Measurements from ENCODE around the gene IL1RAP. TPM values are rescaled to one million over a fixed set of nuclear protein-coding genes. Genes with fewer than 3 reads are reported as not detected.
A peak's percentile ranks its signal among the peaks of the same experiment; 100 is the strongest.

The IL1RAP gene
- total RNA-seq, 1 donor from 2014 or later: 10.8 TPM

DNA sequence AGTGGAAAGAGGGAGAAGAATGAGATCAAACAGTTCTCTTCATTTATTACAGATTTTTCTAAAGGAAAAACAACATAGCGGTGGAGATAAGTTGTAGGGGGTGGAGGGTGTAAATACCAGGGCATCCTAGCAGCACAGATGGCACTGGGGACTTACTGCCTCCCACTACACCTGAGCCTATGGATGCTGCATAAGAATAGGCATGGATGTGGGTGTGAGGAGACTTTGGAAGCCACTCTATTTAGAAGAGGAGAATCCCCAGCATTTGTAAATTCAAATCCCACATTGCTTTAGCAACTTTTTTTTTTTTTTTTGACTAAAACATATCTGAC, 27.4 kb upstream of the IL1RAP start:
- Histone ChIP-seq H3K4me3 (ENCODE audit: low read depth, low read length) (no peak overlapping the region), H3K27me3 (ENCODE audit: control insufficient read depth, insufficient read depth, low read length) (no peaks in the 10 kb centered on the region), H3K36me3 (ENCODE audit: control insufficient read depth, insufficient read depth, low read length) (no peaks in the 10 kb centered on the region)
- TF ChIP-seq, protein P1, sequence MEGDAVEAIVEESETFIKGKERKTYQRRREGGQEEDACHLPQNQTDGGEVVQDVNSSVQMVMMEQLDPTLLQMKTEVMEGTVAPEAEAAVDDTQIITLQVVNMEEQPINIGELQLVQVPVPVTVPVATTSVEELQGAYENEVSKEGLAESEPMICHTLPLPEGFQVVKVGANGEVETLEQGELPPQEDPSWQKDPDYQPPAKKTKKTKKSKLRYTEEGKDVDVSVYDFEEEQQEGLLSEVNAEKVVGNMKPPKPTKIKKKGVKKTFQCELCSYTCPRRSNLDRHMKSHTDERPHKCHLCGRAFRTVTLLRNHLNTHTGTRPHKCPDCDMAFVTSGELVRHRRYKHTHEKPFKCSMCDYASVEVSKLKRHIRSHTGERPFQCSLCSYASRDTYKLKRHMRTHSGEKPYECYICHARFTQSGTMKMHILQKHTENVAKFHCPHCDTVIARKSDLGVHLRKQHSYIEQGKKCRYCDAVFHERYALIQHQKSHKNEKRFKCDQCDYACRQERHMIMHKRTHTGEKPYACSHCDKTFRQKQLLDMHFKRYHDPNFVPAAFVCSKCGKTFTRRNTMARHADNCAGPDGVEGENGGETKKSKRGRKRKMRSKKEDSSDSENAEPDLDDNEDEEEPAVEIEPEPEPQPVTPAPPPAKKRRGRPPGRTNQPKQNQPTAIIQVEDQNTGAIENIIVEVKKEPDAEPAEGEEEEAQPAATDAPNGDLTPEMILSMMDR (IDR thresholded peaks at IDR 0.05; ENCODE audit: insufficient read depth, low read length, poor library complexity, severe bottlenecking): no peak
- DNase-seq (ENCODE audit: low read depth): no peak

DNA sequence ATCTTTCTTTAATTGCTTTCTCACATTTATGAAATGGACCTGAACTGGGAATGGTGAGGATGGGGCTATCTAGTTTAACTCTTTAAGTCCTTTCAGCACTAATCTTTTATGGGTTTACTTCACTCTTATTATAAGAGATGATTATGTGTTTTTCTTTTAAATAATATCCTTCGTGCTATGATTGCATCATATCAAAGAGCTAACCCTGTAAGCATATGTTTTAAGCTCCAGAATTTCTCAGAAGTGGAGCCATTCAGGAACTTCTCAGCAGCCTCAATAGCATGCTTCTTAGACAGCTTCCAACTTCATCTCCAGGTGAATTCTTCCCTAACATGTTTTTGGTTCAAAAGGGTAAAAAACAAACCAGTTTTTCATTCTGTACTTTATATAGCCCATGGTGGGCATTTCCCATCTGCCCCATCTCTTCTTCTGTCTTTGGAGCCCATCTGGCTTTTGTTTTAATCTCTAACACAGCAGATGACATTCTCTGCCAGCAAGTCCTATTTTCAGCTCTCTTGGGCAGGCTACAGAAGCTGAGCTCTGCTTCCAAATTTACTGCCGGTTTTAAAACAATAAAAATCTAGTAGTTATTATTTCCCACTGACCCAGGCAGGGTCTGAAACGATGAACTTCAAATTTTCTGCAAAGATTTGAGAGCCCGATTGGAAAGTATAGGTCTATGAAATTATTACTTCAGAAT, 26.8 kb upstream of the IL1RAP start:
- no peaks in the 10 kb centered on the region for H3K36me3 ChIP-seq (ENCODE audit: control insufficient read depth, insufficient read depth, low read length)
- TF ChIP-seq, protein P1 (IDR thresholded peaks at IDR 0.05; ENCODE audit: insufficient read depth, low read length, poor library complexity, severe bottlenecking): no peak
- no peak overlapping the region for H3K4me3 ChIP-seq (ENCODE audit: low read depth, low read length)
- H3K27me3 ChIP-seq (ENCODE audit: control insufficient read depth, insufficient read depth, low read length): no peaks in the 10 kb centered on the region
- no peak for DNase-seq (ENCODE audit: low read depth)

DNA sequence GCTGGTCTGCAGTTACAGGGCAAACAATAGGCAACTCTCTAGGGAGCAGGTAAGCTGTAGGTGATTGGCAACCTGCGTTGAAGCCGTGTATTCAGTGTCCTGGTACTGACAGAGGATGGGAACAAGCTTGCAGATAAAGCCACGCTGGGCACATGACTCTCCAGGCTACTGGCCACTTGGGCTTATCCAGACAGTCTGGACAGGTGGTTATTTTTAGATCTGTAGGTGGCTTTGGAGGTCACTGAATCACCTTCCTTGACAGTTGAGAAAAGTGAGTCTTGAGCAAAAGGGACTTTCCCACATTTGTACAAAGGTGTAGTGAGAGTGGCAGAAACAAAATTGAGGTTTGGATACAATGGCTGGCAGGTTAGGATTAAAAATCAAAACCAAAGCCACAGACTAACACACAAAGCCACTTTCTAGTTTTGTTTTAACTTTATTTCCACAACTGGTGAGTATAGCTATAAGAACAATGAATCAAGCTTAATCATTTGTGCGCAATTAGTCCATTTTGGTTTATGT, 22.3 kb upstream of the IL1RAP start:
- Histone ChIP-seq H3K36me3 (ENCODE audit: control insufficient read depth, insufficient read depth, low read length) (no peaks in the 10 kb centered on the region), H3K27me3 (ENCODE audit: control insufficient read depth, insufficient read depth, low read length) (no peaks in the 10 kb centered on the region), H3K4me3 (ENCODE audit: low read depth, low read length) (no peak overlapping the region)
- DNase-seq (ENCODE audit: low read depth): peak; percentile 61
- TF ChIP-seq, protein P1 (IDR thresholded peaks at IDR 0.05; ENCODE audit: insufficient read depth, low read length, poor library complexity, severe bottlenecking): no peak

DNA sequence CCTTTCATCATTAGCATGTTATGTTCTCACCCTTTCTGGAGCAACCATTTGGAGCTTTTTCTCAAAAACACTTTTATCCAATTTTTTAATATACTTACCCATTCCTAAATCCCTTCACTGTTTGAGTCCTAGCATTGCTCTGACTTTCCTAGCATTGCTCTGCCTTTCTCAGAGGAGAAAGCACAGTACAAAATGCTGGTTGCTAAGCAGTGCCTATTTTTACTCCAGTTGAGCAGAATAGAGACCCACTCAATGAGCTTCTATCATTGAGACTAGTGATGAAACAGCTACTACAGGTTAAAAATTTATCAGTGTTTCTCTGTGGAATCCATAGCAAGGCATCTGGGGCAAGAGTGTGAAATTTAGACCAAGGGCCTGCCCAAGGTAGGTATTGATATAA, 21.8 kb upstream of the IL1RAP start:
- Histone ChIP-seq H3K27me3 (ENCODE audit: control insufficient read depth, insufficient read depth, low read length) (no peaks in the 10 kb centered on the region), H3K36me3 (ENCODE audit: control insufficient read depth, insufficient read depth, low read length) (no peaks in the 10 kb centered on the region), H3K4me3 (ENCODE audit: low read depth, low read length) (no peak overlapping the region)
- TF ChIP-seq, protein P1 (IDR thresholded peaks at IDR 0.05; ENCODE audit: insufficient read depth, low read length, poor library complexity, severe bottlenecking): no peak
- DNase-seq (ENCODE audit: low read depth): no peak

DNA sequence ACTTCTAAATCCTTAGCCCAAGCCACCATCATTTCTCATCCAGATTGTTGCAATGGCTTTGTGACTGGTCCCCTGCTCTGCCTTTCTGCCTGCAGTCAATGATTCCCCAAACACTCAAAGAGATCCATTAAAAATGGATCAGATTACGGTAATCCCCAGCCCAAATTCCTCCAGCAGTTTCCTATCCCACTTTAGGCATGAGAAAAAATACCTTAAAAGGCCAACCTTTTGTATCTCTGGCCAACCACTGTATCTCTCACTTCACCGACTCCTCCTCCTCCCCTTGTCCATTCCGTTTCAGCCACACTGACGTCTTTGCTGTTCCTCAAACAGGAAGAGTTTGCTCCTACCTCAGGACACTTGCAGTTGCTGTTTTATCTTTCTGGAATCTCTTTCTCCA, 20.9 kb upstream of the IL1RAP start:
- TF ChIP-seq, protein P1 (IDR thresholded peaks at IDR 0.05; ENCODE audit: insufficient read depth, low read length, poor library complexity, severe bottlenecking): no peak
- H3K36me3 ChIP-seq (ENCODE audit: control insufficient read depth, insufficient read depth, low read length): no peaks in the 10 kb centered on the region
- no peaks in the 10 kb centered on the region for H3K27me3 ChIP-seq (ENCODE audit: control insufficient read depth, insufficient read depth, low read length)
- no peak overlapping the region for H3K4me3 ChIP-seq (ENCODE audit: low read depth, low read length)
- no peak for DNase-seq (ENCODE audit: low read depth)

DNA sequence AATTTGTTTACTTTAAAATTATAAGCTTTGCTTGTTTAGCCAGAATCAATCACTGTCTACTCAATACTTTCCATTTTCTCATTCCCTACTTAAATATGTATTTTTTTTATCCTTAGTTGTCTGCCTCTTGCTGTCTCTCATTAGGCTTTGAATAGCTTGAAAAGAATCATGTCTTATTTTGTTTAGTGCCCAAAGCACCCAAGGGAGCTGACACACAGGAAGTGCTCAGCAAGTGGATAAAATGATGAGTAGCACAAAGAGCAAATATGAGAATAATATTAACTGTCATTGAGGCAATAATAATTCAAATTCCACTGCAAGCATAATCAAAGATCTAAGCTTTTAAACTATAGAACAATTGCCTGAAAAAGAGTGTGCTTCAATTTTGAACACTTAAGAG, 19.0 kb upstream of the IL1RAP start:
- no peak for DNase-seq (ENCODE audit: low read depth)
- Histone ChIP-seq H3K4me3 (ENCODE audit: low read depth, low read length) (no peak overlapping the region), H3K27me3 (ENCODE audit: control insufficient read depth, insufficient read depth, low read length) (no peaks in the 10 kb centered on the region), H3K36me3 (ENCODE audit: control insufficient read depth, insufficient read depth, low read length) (no peaks in the 10 kb centered on the region)
- TF ChIP-seq, protein P1 (IDR thresholded peaks at IDR 0.05; ENCODE audit: insufficient read depth, low read length, poor library complexity, severe bottlenecking): no peak
